ENCODE data around the gene SLC37A3. TPM values are rescaled to one million over a fixed set of nuclear protein-coding genes. Genes with fewer than 3 reads are reported as not detected.

The SLC37A3 gene
- total and polyA plus RNA-seq, 2 donors (not counting 1 experiment from before 2014, with no cell fraction given) = 9.1 to 20.1 TPM

DNA sequence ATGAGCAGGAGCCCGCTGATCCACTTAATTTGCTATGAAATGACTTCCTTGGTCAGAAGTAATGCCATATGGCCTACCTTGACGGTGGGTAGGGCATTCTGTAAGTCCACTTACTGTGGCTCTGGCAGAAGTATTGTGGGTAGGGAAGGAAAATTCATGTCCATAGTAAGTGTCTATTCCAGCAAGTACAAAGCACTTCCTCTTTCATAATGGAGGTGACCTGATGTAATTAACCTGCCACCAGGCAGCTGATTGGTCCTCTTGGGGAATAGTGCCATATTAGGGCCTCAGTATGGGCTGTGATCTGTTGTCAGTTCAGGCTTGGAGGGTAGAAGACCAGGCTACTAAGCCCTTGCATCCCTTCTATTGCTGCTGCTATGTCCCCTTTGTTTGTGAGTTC is 103.9 kb downstream of the SLC37A3 start:
- Histone ChIP-seq H3K27ac (ENCODE audit: low read length in 2 of 2) (no peak overlapping the region), H3K4me2 (replicated peaks; ENCODE audit: low read depth, low read length, poor library complexity, severe bottlenecking) (no peak overlapping the region), H4K20me1 (ENCODE audit: control insufficient read depth, insufficient read depth, low read length, poor library complexity, severe bottlenecking) (no peaks in the 10 kb centered on the region), H3K9ac (ENCODE audit: low read length) (no peak overlapping the region), H3K9me3 (ENCODE audit: control extremely low read depth in 1 of 3, control insufficient read depth in 2 of 3, insufficient read depth in 1 of 3, low read length in 2 of 3) (no peaks in the 10 kb centered on the region), H3K27me3 (replicated peaks in 1 of 4; ENCODE audit: control extremely low read depth in 1 of 4, control insufficient read depth in 3 of 4, insufficient read depth in 4 of 4, low read length in 3 of 4) (no peaks in the 10 kb centered on the region), H3K4me1 (ENCODE audit: control insufficient read depth in 2 of 2, insufficient read depth in 2 of 2, low read length in 2 of 2) (no peaks in the 10 kb centered on the region), H3K79me2 (ENCODE audit: control insufficient read depth, insufficient read depth, low read length) (no peaks in the 10 kb centered on the region), H3K4me3 (ENCODE audit: control extremely low read depth in 1 of 5, extremely low read depth in 1 of 5, insufficient read depth in 1 of 5, low read depth in 2 of 5, low read length in 4 of 5) (no peak overlapping the region), H2AFZ (ENCODE audit: insufficient read depth, low read depth, low read length, poor library complexity, severe bottlenecking) (no peak overlapping the region), H3K36me3 (replicated peaks in 1 of 2; ENCODE audit: control extremely low read depth in 1 of 2, control insufficient read depth in 1 of 2, extremely low read depth in 1 of 2, insufficient read depth in 2 of 2, low read length in 1 of 2) (no peaks in the 10 kb centered on the region)
- ChIA-PET CTCF (interaction anchor here (1.9 kb wide), 1 partner anchor 10 kb away, joined by 6 read pairs; no protein-coding TSS in a partner anchor), POLR2A (no interaction called here)
- no peak for DNase-seq
- TF ChIP-seq EZH2 (IDR thresholded peaks at IDR 0.05; ENCODE audit: borderline replicate concordance, insufficient read depth, low read depth, low read length, poor library complexity, severe bottlenecking) = no peak
- TF ChIP-seq, protein P1, sequence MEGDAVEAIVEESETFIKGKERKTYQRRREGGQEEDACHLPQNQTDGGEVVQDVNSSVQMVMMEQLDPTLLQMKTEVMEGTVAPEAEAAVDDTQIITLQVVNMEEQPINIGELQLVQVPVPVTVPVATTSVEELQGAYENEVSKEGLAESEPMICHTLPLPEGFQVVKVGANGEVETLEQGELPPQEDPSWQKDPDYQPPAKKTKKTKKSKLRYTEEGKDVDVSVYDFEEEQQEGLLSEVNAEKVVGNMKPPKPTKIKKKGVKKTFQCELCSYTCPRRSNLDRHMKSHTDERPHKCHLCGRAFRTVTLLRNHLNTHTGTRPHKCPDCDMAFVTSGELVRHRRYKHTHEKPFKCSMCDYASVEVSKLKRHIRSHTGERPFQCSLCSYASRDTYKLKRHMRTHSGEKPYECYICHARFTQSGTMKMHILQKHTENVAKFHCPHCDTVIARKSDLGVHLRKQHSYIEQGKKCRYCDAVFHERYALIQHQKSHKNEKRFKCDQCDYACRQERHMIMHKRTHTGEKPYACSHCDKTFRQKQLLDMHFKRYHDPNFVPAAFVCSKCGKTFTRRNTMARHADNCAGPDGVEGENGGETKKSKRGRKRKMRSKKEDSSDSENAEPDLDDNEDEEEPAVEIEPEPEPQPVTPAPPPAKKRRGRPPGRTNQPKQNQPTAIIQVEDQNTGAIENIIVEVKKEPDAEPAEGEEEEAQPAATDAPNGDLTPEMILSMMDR (IDR thresholded peaks at IDR 0.05) = no peak
- ATAC-seq (ENCODE audit: low read depth) = no peak
- H3K4me3 Mint-ChIP-seq = no peak overlapping the region
- no peaks in the 10 kb centered on the region for H3K9me3 Mint-ChIP-seq (ENCODE audit: insufficient read depth)
- no peak overlapping the region for H3K27ac Mint-ChIP-seq
- H3K4me1 Mint-ChIP-seq = peaks cover 4% of the 10 kb centered on the region
- no peaks in the 10 kb centered on the region for H3K27me3 Mint-ChIP-seq
- intact Hi-C loops (cut with micrococcal nuclease) = no loop called here
- 100% methylated on average over 1 of the region's 2 CpGs for WGBS (ENCODE audit: insufficient coverage)

DNA sequence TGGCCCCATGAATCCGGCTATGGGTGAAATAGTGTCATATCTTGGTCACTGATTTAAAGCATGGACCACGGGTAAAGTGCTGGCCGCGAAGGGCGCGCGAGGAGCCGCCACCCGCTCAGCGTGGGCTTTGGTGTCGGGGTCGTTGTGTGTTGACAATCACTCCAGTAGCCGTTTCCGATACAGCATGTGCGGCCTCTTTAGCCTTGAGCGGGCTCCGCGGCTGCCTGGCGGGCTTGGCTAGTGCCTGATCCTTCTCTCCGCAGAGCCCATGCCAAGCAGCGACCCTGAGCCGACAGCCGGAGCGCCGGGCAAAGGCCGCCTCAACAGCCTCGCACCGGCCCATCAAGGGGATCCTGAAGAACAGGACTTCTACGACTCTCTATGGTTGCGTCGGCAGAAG is 105.9 kb downstream of the SLC37A3 start:
- H3K9me3 Mint-ChIP-seq (ENCODE audit: insufficient read depth) = no peaks in the 10 kb centered on the region

More for the DNA sequence above, 105.9 kb downstream of the SLC37A3 start:
- peaks cover 4% of the 10 kb centered on the region for H3K4me1 Mint-ChIP-seq
- Histone ChIP-seq H3K9me3 (ENCODE audit: control extremely low read depth in 1 of 3, control insufficient read depth in 2 of 3, insufficient read depth in 1 of 3, low read length in 2 of 3) (no peaks in the 10 kb centered on the region), H3K4me1 (ENCODE audit: control insufficient read depth in 2 of 2, insufficient read depth in 2 of 2, low read length in 2 of 2) (no peaks in the 10 kb centered on the region), H3K36me3 (replicated peaks in 1 of 2; ENCODE audit: control extremely low read depth in 1 of 2, control insufficient read depth in 1 of 2, extremely low read depth in 1 of 2, insufficient read depth in 2 of 2, low read length in 1 of 2) (no peaks in the 10 kb centered on the region), H3K79me2 (ENCODE audit: control insufficient read depth, insufficient read depth, low read length) (no peaks in the 10 kb centered on the region), H3K4me2 (replicated peaks; ENCODE audit: low read depth, low read length, poor library complexity, severe bottlenecking) (no peak overlapping the region), H3K4me3 (ENCODE audit: control extremely low read depth in 1 of 5, extremely low read depth in 1 of 5, insufficient read depth in 1 of 5, low read depth in 2 of 5, low read length in 4 of 5) (no peak overlapping the region), H4K20me1 (ENCODE audit: control insufficient read depth, insufficient read depth, low read length, poor library complexity, severe bottlenecking) (no peaks in the 10 kb centered on the region), H3K9ac (ENCODE audit: low read length) (no peak overlapping the region), H3K27ac (ENCODE audit: low read length in 2 of 2) (no peak overlapping the region), H2AFZ (ENCODE audit: insufficient read depth, low read depth, low read length, poor library complexity, severe bottlenecking) (no peak overlapping the region), H3K27me3 (replicated peaks in 1 of 4; ENCODE audit: control extremely low read depth in 1 of 4, control insufficient read depth in 3 of 4, insufficient read depth in 4 of 4, low read length in 3 of 4) (no peaks in the 10 kb centered on the region)
- H3K27me3 Mint-ChIP-seq = no peaks in the 10 kb centered on the region
- no peak for TF ChIP-seq EZH2 (IDR thresholded peaks at IDR 0.05; ENCODE audit: borderline replicate concordance, insufficient read depth, low read depth, low read length, poor library complexity, severe bottlenecking)
- TF ChIP-seq, protein P1 (IDR thresholded peaks at IDR 0.05) = no peak
- DNase-seq (no peak), ATAC-seq (ENCODE audit: low read depth) (no peak)
- ChIA-PET CTCF (interaction anchor here (0.6 to 1.9 kb wide), 3 partner anchors 12 to 118 kb away, joined by 3 to 6 read pairs (median 4); no protein-coding TSS in a partner anchor), POLR2A (no interaction called here)
- 98% methylated on average over 31 of the region's 31 CpGs for WGBS (ENCODE audit: insufficient coverage)
- intact Hi-C loops (cut with micrococcal nuclease) = no loop called here
- H3K4me3 Mint-ChIP-seq = no peak overlapping the region
- H3K27ac Mint-ChIP-seq = no peak overlapping the region

Data from B cell (primary cell).